Type B pancreatic cell (in vitro differentiated cells): ENCODE measurements around the gene TULP4. TPM values are rescaled to one million over a fixed set of nuclear protein-coding genes. Genes with fewer than 3 reads are reported as not detected.

Source experiments
- DNase-seq: peaks from one replicate; pipeline ENCODE4 v3.0.0; 2021; ENCODE audit warnings: mixed read lengths; ENCODE audit not compliant: unreplicated experiment; ENCODE audit errors: extremely low spot score
- H3K27ac Mint-ChIP-seq: 2 replicates; pipeline ENCODE4 v1.8.0; 2021; ENCODE audit warnings: mild to moderate bottlenecking, mixed read lengths
- H3K27me3 Mint-ChIP-seq: 2 replicates; pipeline ENCODE4 v1.8.0; 2021; ENCODE audit warnings: mixed read lengths
- H3K36me3 Mint-ChIP-seq: 2 replicates; pipeline ENCODE4 v1.8.0; 2021; ENCODE audit warnings: mixed read lengths
- H3K4me1 Mint-ChIP-seq: one replicate; pipeline ENCODE4 v1.8.0; 2021; ENCODE audit warnings: mixed read lengths; ENCODE audit not compliant: unreplicated experiment
- H3K4me3 Mint-ChIP-seq: 2 replicates; pipeline ENCODE4 v1.8.0; 2021; ENCODE audit warnings: mild to moderate bottlenecking, mixed read lengths
- H3K9me3 Mint-ChIP-seq: 2 replicates; pipeline ENCODE4 v1.8.0; 2021; ENCODE audit warnings: mixed read lengths
- CTCF ChIP-seq: fragments of 200-600 bp; sonication (generic); conservative IDR thresholded peaks from 2 replicates; pipeline ENCODE4 v1.5.0; 2021; ENCODE audit warnings: antibody characterized with exemption, mild to moderate bottlenecking
- total RNA-seq: library from RNA; stranded (reverse); gene quantifications from 2 replicates; pipeline ENCODE4 v1.2.1, GENCODE V29; 2021; ENCODE audit warnings: low replicate concordance

Gene TULP4
- total RNA-seq, 1 donor from 2014 or later: 109 TPM

GRCh38 chr6:158366363-158366762 lies 54.1 kb downstream of the TULP4 start:
- H3K4me1 Mint-ChIP-seq: no peaks in the 10 kb centered on the region
- no peaks in the 10 kb centered on the region for H3K9me3 Mint-ChIP-seq
- H3K27me3 Mint-ChIP-seq: no peaks in the 10 kb centered on the region
- H3K27ac Mint-ChIP-seq: no peak overlapping the region
- no peak for TF ChIP-seq CTCF
- no peak for DNase-seq
- no peak overlapping the region for H3K4me3 Mint-ChIP-seq
- H3K36me3 Mint-ChIP-seq: peaks cover 14% of the 10 kb centered on the region

GRCh38 chr6:158367816-158368215 lies 55.6 kb downstream of the TULP4 start:
- Mint-ChIP-seq H3K27ac (no peak overlapping the region), H3K9me3 (no peaks in the 10 kb centered on the region), H3K27me3 (no peaks in the 10 kb centered on the region), H3K4me1 (no peaks in the 10 kb centered on the region), H3K36me3 (peaks cover 14% of the 10 kb centered on the region), H3K4me3 (no peak overlapping the region)
- no peak for TF ChIP-seq CTCF
- no peak for DNase-seq

GRCh38 chr6:158369241-158369640 lies 57.0 kb downstream of the TULP4 start:
- Mint-ChIP-seq H3K27ac (no peak overlapping the region), H3K4me1 (no peaks in the 10 kb centered on the region), H3K4me3 (no peak overlapping the region), H3K36me3 (peaks cover 14% of the 10 kb centered on the region), H3K9me3 (no peaks in the 10 kb centered on the region), H3K27me3 (no peaks in the 10 kb centered on the region)
- no peak for TF ChIP-seq CTCF
- DNase-seq: no peak

GRCh38 chr6:158370805-158371204 lies 58.5 kb downstream of the TULP4 start:
- Mint-ChIP-seq H3K9me3 (no peaks in the 10 kb centered on the region), H3K4me1 (no peaks in the 10 kb centered on the region), H3K27ac (no peak overlapping the region), H3K27me3 (no peaks in the 10 kb centered on the region), H3K36me3 (peaks cover 5% of the 10 kb centered on the region), H3K4me3 (no peak overlapping the region)
- no peak for DNase-seq
- TF ChIP-seq CTCF: no peak

- Mint-ChIP-seq H3K27ac (no peak overlapping the region), H3K4me1 (no peaks in the 10 kb centered on the region), H3K4me3 (no peak overlapping the region), H3K36me3 (peaks cover 5% of the 10 kb centered on the region), H3K9me3 (no peaks in the 10 kb centered on the region), H3K27me3 (no peaks in the 10 kb centered on the region)
- no peak for DNase-seq
- no peak for TF ChIP-seq CTCF
Measured at GRCh38 chr6:158371261-158371660, 59.0 kb downstream of the TULP4 start.

GRCh38 chr6:158372574-158372973 lies 60.3 kb downstream of the TULP4 start:
- no peak for DNase-seq
- Mint-ChIP-seq H3K4me3 (no peak overlapping the region), H3K36me3 (peaks cover 3% of the 10 kb centered on the region), H3K27me3 (no peaks in the 10 kb centered on the region), H3K9me3 (no peaks in the 10 kb centered on the region), H3K4me1 (no peaks in the 10 kb centered on the region), H3K27ac (no peak overlapping the region)
- no peak for TF ChIP-seq CTCF
